AG10803 (cell line): Measurements from ENCODE around the gene CPHXL2.

ENCODE experiments used
- DNase-seq: peaks from one replicate; pipeline ENCODE4 v3.0.0; 2010; ENCODE audit warnings: low read depth
- H3K4me3 ChIP-seq: 2 replicates; pipeline ENCODE4 v1.5.1; 2011; ENCODE audit warnings: mild to moderate bottlenecking, low read length, control low read depth
- TF ChIP-seq, protein P1 (sequence below): conservative IDR thresholded peaks from 2 replicates; pipeline ENCODE4 v1.5.1; 2011; ENCODE audit warnings: mild to moderate bottlenecking, low read length, control low read depth, inconsistent platforms

CPHXL2 gene

DNA sequence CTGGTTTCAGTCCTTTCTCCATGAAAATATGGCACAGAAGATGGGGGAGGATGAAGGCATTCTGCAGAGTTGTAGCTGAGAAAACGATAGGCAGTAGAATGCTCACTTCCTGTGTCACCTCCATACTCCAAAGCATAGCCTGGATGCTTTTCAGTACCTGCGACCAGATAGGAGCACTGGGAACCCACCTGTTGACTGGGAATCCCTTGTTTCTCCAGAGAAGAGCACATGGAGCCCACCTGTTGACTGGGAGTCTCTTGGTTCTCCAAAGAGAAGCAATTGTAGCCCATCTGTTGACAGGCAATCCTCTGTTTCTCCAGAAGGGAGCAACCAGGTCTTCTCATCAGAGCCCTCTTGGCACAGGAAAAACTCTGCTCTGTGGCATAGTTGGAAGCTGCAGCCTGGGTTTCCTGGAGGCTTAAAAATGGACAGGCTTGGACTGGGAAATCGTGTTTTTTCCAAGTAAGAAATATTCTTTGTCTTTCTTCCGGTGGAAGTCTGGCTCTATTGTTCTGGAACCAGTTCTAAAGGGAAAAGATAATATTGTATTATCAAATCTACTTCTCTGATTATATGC is 16.0 kb downstream of the CPHXL2 start:
- TF ChIP-seq, protein P1, sequence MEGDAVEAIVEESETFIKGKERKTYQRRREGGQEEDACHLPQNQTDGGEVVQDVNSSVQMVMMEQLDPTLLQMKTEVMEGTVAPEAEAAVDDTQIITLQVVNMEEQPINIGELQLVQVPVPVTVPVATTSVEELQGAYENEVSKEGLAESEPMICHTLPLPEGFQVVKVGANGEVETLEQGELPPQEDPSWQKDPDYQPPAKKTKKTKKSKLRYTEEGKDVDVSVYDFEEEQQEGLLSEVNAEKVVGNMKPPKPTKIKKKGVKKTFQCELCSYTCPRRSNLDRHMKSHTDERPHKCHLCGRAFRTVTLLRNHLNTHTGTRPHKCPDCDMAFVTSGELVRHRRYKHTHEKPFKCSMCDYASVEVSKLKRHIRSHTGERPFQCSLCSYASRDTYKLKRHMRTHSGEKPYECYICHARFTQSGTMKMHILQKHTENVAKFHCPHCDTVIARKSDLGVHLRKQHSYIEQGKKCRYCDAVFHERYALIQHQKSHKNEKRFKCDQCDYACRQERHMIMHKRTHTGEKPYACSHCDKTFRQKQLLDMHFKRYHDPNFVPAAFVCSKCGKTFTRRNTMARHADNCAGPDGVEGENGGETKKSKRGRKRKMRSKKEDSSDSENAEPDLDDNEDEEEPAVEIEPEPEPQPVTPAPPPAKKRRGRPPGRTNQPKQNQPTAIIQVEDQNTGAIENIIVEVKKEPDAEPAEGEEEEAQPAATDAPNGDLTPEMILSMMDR, result no peak
- no peak overlapping the region for H3K4me3 ChIP-seq
- no peak for DNase-seq

DNA sequence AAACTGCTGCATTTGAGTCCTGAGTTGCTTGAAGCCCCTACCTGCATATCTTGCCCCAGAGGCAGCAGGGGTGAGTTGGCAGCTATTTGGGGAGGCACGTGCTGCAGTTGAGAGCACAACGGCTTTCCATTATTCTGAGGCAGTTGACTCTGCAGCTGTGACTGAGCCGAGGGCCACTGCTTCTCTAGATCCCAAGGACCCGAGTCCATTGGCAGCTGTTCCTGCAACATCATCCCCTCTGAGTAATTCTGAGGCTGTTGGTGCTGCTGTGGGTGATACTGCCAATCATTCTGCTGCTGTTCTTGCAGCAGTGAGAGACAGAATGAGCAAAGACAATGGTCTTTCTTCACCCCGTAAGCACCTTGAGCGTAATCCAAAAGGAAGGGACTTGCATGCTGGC is 16.5 kb downstream of the CPHXL2 start:
- no peak overlapping the region for H3K4me3 ChIP-seq
- TF ChIP-seq, protein P1, result no peak

DNA sequence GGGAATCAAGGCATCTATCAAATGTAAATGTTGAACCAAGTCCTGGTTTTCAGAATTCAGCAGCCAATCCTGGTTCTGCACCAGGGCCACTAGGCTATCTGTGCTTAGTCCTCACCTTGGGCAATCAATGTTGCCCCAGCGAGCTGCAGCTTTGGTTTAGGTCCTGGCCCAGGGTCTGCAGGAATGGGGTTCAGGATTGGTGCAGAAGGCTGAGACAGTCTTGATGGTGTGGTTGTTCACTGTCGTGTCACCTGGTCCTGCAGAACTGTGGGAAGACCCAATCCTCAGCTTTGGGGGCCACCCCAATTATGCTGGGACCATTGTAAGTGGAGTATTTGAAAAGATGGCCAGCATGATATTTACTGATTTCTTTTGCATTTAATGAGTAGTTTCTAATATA is 18.6 kb downstream of the CPHXL2 start:
- no peak for DNase-seq
- TF ChIP-seq, protein P1, result no peak
- H3K4me3 ChIP-seq, result no peak overlapping the region

More for the DNA sequence above, 16.5 kb downstream of the CPHXL2 start:
- DNase-seq, result no peak

DNA sequence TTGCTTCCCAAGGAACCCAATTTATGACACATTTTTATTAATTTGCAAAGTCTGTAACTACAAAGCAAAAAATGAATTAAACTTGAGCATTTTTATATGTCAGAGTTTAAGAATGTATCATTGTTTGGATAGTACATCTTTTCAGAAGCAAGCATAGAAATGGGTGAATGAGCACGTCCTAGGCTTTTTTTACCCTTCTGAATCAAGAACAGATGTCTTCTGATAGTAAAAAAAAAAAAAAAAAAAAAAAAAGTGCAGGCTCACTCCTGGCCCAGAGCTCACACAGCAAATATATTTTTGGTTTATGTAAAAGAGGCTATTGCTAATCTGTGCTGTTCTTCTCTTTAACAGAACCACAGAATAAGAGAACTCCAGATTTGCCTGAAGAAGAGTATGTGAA is 22.9 kb downstream of the CPHXL2 start:
- no peak overlapping the region for H3K4me3 ChIP-seq
- DNase-seq, result peak; percentile 81
- TF ChIP-seq, protein P1, result no peak

DNA sequence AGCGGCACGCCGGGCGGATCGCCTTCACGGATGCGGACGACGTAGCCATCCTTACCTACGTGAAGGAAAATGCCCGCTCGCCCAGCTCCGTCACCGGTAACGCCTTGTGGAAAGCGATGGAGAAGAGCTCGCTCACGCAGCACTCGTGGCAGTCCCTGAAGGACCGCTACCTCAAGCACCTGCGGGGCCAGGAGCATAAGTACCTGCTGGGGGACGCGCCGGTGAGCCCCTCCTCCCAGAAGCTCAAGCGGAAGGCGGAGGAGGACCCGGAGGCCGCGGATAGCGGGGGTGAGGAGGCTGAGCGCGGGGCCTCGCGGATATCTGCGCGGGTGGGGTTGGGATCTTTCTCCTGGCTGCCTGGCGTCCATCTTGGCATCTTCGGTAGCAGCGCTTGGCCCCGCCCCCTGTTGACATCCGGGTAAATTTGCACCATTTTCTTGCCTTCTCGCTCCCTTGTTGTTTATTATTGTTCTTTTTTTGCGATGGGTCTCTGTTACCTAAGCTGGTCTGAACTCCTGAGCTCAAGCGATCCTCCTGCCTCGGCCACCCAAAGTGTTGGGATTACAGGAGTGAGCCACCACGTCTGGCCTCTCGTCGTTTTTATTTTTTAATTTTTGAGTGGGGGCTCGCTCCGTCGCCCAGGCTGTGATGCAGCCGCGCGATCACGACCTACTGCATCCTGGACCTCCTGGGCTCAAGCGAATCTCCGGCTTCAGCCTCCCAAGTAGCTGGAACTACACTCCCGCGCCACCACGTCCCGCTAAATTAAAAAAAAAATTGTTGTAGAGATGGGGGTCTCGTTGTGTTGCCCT is 28.3 kb downstream of the CPHXL2 start:
- peak; percentile 64 for DNase-seq
- TF ChIP-seq, protein P1, result no peak
- H3K4me3 ChIP-seq, result peak overlapping the region; percentile 97

DNA sequence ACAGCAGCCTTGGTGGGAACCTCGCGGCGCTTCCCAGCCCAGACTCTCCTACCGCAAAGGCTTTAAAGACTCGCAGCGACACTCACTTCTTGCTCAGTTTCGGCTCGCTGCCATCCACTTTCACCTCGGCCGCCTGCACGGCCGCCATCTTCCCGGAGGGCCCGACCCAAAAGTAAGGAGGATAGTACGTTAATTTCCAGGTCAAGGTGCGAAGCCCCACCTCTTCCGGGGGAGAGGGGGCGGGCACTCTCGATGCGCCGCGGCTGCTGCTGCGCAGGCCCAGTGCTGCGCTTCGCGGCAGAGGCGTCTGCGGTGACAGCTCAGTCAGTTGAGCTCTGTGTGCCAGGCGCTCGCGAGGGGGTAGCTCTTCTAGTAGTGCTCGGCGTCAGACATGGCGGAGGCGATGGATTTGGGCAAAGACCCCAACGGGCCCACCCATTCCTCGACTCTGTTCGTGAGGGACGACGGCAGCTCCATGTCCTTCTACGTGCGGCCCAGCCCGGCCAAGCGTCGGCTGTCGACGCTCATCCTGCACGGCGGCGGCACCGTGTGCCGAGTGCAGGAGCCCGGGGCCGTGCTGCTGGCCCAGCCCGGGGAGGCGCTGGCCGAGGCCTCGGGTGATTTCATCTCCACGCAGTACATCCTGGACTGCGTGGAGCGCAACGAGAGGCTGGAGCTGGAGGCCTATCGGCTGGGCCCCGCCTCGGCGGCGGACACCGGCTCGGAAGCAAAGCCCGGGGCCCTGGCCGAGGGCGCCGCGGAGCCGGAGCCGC is 29.1 kb downstream of the CPHXL2 start, which contains the start of the genes KARS1 and TERF2IP:
TSS of gene KARS1 (minus strand) at position 174 of the 773 bp plus-strand sequence. CDS start at position 148, 26 bp downstream.
TSS of gene TERF2IP (plus strand) at position 282 of the 773 bp plus-strand sequence. CDS start at position 392, 110 bp downstream.
- peak within 1 kb of the TSS; percentile 97 for H3K4me3 ChIP-seq
- TF ChIP-seq, protein P1, result no peak
- peak; percentile 90 for DNase-seq
